Astrocyte (in vitro differentiated cells and primary cell): ENCODE results near the gene HEG1.

ENCODE experiments used
- EZH2 ChIP-seq: IDR thresholded peaks from 2 replicates; pipeline ENCODE4 v1.6.1; 2012; ENCODE audit warnings: mild to moderate bottlenecking, low read length, inconsistent platforms; ENCODE audit not compliant: insufficient read depth
- TF ChIP-seq, protein P1 (sequence below): IDR thresholded peaks from 2 replicates; pipeline ENCODE4 v1.5.1; 2011; ENCODE audit warnings: low read depth, mild to moderate bottlenecking, inconsistent platforms, low read length, moderate library complexity; ENCODE audit not compliant: insufficient read depth

GRCh38 chr3:125002414-125003368, 53.1 kb downstream of the HEG1 start:
- TF ChIP-seq, protein P1, sequence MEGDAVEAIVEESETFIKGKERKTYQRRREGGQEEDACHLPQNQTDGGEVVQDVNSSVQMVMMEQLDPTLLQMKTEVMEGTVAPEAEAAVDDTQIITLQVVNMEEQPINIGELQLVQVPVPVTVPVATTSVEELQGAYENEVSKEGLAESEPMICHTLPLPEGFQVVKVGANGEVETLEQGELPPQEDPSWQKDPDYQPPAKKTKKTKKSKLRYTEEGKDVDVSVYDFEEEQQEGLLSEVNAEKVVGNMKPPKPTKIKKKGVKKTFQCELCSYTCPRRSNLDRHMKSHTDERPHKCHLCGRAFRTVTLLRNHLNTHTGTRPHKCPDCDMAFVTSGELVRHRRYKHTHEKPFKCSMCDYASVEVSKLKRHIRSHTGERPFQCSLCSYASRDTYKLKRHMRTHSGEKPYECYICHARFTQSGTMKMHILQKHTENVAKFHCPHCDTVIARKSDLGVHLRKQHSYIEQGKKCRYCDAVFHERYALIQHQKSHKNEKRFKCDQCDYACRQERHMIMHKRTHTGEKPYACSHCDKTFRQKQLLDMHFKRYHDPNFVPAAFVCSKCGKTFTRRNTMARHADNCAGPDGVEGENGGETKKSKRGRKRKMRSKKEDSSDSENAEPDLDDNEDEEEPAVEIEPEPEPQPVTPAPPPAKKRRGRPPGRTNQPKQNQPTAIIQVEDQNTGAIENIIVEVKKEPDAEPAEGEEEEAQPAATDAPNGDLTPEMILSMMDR: no peak
- TF ChIP-seq EZH2: no peak
